HepG2 (cell line): ENCODE results near the gene SEBOX. TPM values are rescaled to one million over a fixed set of nuclear protein-coding genes. Genes with fewer than 3 reads are reported as not detected.

ENCODE experiments used
- AGO2 ChIP-seq: fragments of 200-400 bp; formaldehyde crosslinking; optimal IDR thresholded peaks from 2 replicates; pipeline ENCODE3; 2017; ENCODE audit warnings: mild to moderate bottlenecking, low read depth, low read length, moderate library complexity
- ASH2L ChIP-seq: fragments of 300-600, 200-600 bp; sonication (generic); IDR thresholded peaks from 2 replicates; pipeline ENCODE4 v1.7.0; 2017; ENCODE audit warnings: low read depth, mild to moderate bottlenecking, moderate library complexity, mixed read lengths, low read length; ENCODE audit not compliant: insufficient read length
- DBP ChIP-seq: sonication (generic); formaldehyde crosslinking; IDR thresholded peaks from 2 replicates; pipeline ENCODE4 v1.4.0; 2020; ENCODE audit warnings: missing genetic modification reagents; ENCODE audit errors: not compliant biosample characterization
- DNMT3B ChIP-seq: conservative IDR thresholded peaks from 2 replicates; pipeline ENCODE4 v1.6.1; 2016; ENCODE audit warnings: missing biosample characterization, control low read depth
- FOXC1 ChIP-seq: sonication (generic); formaldehyde crosslinking; IDR thresholded peaks from 2 replicates; pipeline ENCODE4 v1.8.0; 2022; ENCODE audit warnings: mild to moderate bottlenecking, missing genetic modification reagents, borderline replicate concordance
- GTF3A ChIP-seq: sonication (generic); formaldehyde crosslinking; conservative IDR thresholded peaks from 2 replicates; pipeline ENCODE4 v1.4.0; 2020; ENCODE audit warnings: mild to moderate bottlenecking, missing genetic modification reagents
- HMGXB4 ChIP-seq, 2 experiments: sonication (generic) in 1 of 2; formaldehyde crosslinking in 1 of 2; IDR thresholded peaks; 2 replicates each; pipeline versions ENCODE4 v1.4.0 to v1.6.1; 2018 to 2020; ENCODE audit warnings: missing genetic modification reagents in 2 of 2, borderline replicate concordance in 1 of 2, low read depth in 1 of 2, mild to moderate bottlenecking in 1 of 2, missing biosample characterization in 1 of 2
- JDP2 ChIP-seq: sonication (generic); formaldehyde crosslinking; IDR thresholded peaks from 2 replicates; pipeline ENCODE4 v1.8.1; 2022; ENCODE audit warnings: missing genetic modification reagents, borderline replicate concordance
- MXD4 ChIP-seq: IDR thresholded peaks from 2 replicates; pipeline ENCODE4 v1.6.1; 2016; ENCODE audit warnings: mild to moderate bottlenecking, missing biosample characterization, missing genetic modification reagents
- NFE2L2 ChIP-seq: fragments of 150-350 bp; IDR thresholded peaks from 2 replicates; pipeline ENCODE4 v1.6.1; 2014; ENCODE audit warnings: low read length
- NFYC ChIP-seq: IDR thresholded peaks from 2 replicates; pipeline ENCODE4 v1.6.1; 2016; ENCODE audit warnings: missing genetic modification reagents, missing compliant biosample characterization
- RELA ChIP-seq: sonication (generic); formaldehyde crosslinking; IDR thresholded peaks from 2 replicates; pipeline ENCODE4 v1.4.0; 2020; ENCODE audit warnings: missing genetic modification reagents
- SMAD9 ChIP-seq: sonication (generic); formaldehyde crosslinking; IDR thresholded peaks from 2 replicates; pipeline ENCODE4 v1.5.1; 2020; ENCODE audit warnings: mild to moderate bottlenecking, missing genetic modification reagents
- SP4 ChIP-seq: sonication (generic); formaldehyde crosslinking; IDR thresholded peaks from 2 replicates; pipeline ENCODE4 v1.8.1; 2023; ENCODE audit warnings: mild to moderate bottlenecking, missing genetic modification reagents
- SYNCRIP ChIP-seq: fragments of 200-400 bp; formaldehyde crosslinking; IDR thresholded peaks from 2 replicates; pipeline ENCODE4 v1.6.1; 2018; ENCODE audit warnings: mild to moderate bottlenecking, low read depth, low read length; ENCODE audit not compliant: insufficient read depth
- ZBTB7A ChIP-seq: sonication (generic); formaldehyde crosslinking; IDR thresholded peaks from 2 replicates; pipeline ENCODE4 v1.8.0; 2022; ENCODE audit warnings: mild to moderate bottlenecking, missing genetic modification reagents
- ZKSCAN5 ChIP-seq: sonication (generic); formaldehyde crosslinking; IDR thresholded peaks from 2 replicates; pipeline ENCODE4 v1.5.1; 2020; ENCODE audit warnings: mild to moderate bottlenecking, missing genetic modification reagents
- ZNF207 ChIP-seq: fragments of 450-650 bp; IDR thresholded peaks from 2 replicates; pipeline ENCODE4 v1.6.1; 2016; ENCODE audit warnings: antibody characterized with exemption, borderline replicate concordance
- ZNF224 ChIP-seq: sonication (generic); formaldehyde crosslinking; IDR thresholded peaks from 2 replicates; pipeline ENCODE4 v1.5.0; 2020; ENCODE audit warnings: mild to moderate bottlenecking, missing genetic modification reagents
- ZNF343 ChIP-seq: sonication (generic); formaldehyde crosslinking; IDR thresholded peaks from 2 replicates; pipeline ENCODE4 v1.4.0; 2020; ENCODE audit warnings: mild to moderate bottlenecking, missing genetic modification reagents
- ZSCAN5A ChIP-seq: sonication (generic); formaldehyde crosslinking; IDR thresholded peaks from 2 replicates; pipeline ENCODE4 v1.8.0; 2022; ENCODE audit warnings: mild to moderate bottlenecking, missing genetic modification reagents, borderline replicate concordance
- ZXDC ChIP-seq: sonication (generic); formaldehyde crosslinking; IDR thresholded peaks from 2 replicates; pipeline ENCODE4 v1.5.0; 2020; ENCODE audit warnings: mild to moderate bottlenecking, missing genetic modification reagents
- polyA plus RNA-seq, 8 experiments: library from polyadenylated mRNA; depleted of rRNA in 3 of 8; stranded (reverse) in 7 of 8; unstranded in 1 of 8; fragments of >200 nt; fragmentation: Illumina TruSeq in 4 of 8; extraction: Trizol in 4 of 8; gene quantifications; 2 replicates each; pipeline versions ENCODE4 v1.2.1 to v1.2.3, GENCODE V29; 2011 to 2016; ENCODE audit warnings: low read depth in 4 of 8, missing spikeins in 1 of 8, mixed read lengths in 1 of 8; ENCODE audit not compliant: insufficient read depth in 1 of 8
- total RNA-seq, 5 experiments: library from RNA; depleted of rRNA; stranded (reverse); fragments of >200 nt; fragmentation: Illumina TruSeq; extraction: Trizol; gene quantifications; 2 replicates each; pipeline ENCODE4 v1.2.3, GENCODE V29; 2016; ENCODE audit warnings: low read depth in 1 of 5

SEBOX gene
- total and polyA plus RNA-seq, 2 of the 13 experiments (the other 11 are each of a cell fraction or from before 2014, with no cell fraction given), result not detected

GRCh38 chr17:28318759-28319597, 46.0 kb downstream of the SEBOX start, which contains the start of gene TMEM97 (continued):
- TF ChIP-seq ZXDC (CRISPR knock-in tag), result peak; percentile 38; the same call in 1 of the 2 replicates
- 0 out of 2 replicates have a peak, but pooled peaks have one; percentile 67 for TF ChIP-seq ZNF224 (CRISPR knock-in tag)
- no peak for TF ChIP-seq ZKSCAN5
- TF ChIP-seq ZBTB7A (CRISPR knock-in tag), result peak; percentile 75
- TF ChIP-seq NFE2L2, result no peak
- TF ChIP-seq ZNF343 (CRISPR knock-in tag), result peak; percentile 70; the same call in 1 of the 2 replicates
- peak; percentile 0 for TF ChIP-seq AGO2
- TF ChIP-seq GTF3A (CRISPR knock-in tag), result peak; percentile 82; the same call in 1 of the 2 replicates
- TF ChIP-seq ASH2L, result peak; percentile 74
- no peak for TF ChIP-seq ZNF207
- TF ChIP-seq SYNCRIP, result no peak
- no peak for TF ChIP-seq JDP2 (CRISPR knock-in tag)
- TF ChIP-seq MXD4 (CRISPR knock-in tag), result peak; percentile 95
- no peak for TF ChIP-seq RELA (CRISPR knock-in tag)
- TF ChIP-seq FOXC1, result peak; percentile 28; the same call in 1 of the 2 replicates
- peak; percentile 35 for TF ChIP-seq DBP (CRISPR knock-in tag)
- peak; percentile 69; the same call in 1 of the 2 replicates for TF ChIP-seq DNMT3B
- peak in 1 of 2 experiments; percentile 73; a peak in 1 of 4 replicates for TF ChIP-seq HMGXB4 (CRISPR knock-in tag; IDR thresholded peaks at IDR 0.05; ENCODE audit: borderline replicate concordance in 1 of 2, low read depth in 1 of 2)
- peak; percentile 96 for TF ChIP-seq NFYC (CRISPR knock-in tag)
- peak; percentile 92 for TF ChIP-seq SP4 (CRISPR knock-in tag)
- TF ChIP-seq ZSCAN5A (CRISPR knock-in tag), result peak; percentile 63; the same call in 1 of the 2 replicates
- TF ChIP-seq SMAD9, result no peak
